B cell (primary cell): Measurements from ENCODE around the gene TJP3. TPM values are rescaled to one million over a fixed set of nuclear protein-coding genes. Genes with fewer than 3 reads are reported as not detected.

ENCODE experiments used
- ATAC-seq: fragments of 200-7000 bp; cut with Tn5 transposase; one replicate; pipeline ENCODE4 v1.10.0; 2021; ENCODE audit warnings: low read depth, mild to moderate bottlenecking, moderate number of reproducible peaks, moderate library complexity
- CTCF ChIA-PET: fragments of 350-600 bp; sonication (Branson Sonifier 250); formaldehyde crosslinking; loops from one replicate; lab custom pipeline; 2021; ENCODE audit warnings: antibody characterized with exemption, inconsistent platforms; lab: Charles Lee
- POLR2A ChIA-PET: fragments of 350-600 bp; sonication (Branson Sonifier 250); formaldehyde crosslinking; loops from one replicate; lab custom pipeline; 2021; ENCODE audit warnings: antibody characterized with exemption; lab: Charles Lee
- DNase-seq: peaks from one replicate; pipeline ENCODE4 v3.0.0; 2013
- H2AFZ ChIP-seq: 2 replicates; pipeline ENCODE4 v1.6.1; 2012; ENCODE audit warnings: mild to moderate bottlenecking, low read depth, low read length; ENCODE audit not compliant: insufficient read depth, poor library complexity, severe bottlenecking
- H3K27ac ChIP-seq, 2 donors: 1 replicate in 1 of 2; 2 replicates in 1 of 2; pipeline ENCODE4 v1.5.1; 2012 to 2013; ENCODE audit warnings: low read length in 2 of 2, mild to moderate bottlenecking in 2 of 2, moderate library complexity in 1 of 2
- H3K27me3 ChIP-seq, 4 experiments: fragments of 200-600 bp in 1 of 4; sonication (generic) in 1 of 4; replicated peaks in 1 of 4; 1 replicate in 2 of 4; 2 replicates in 2 of 4; pipeline versions ENCODE4 v1.6.1 to v1.7.0; 2013 to 2016; ENCODE audit warnings: low read length in 3 of 4, mild to moderate bottlenecking in 2 of 4, mixed read lengths in 1 of 4, moderate library complexity in 1 of 4; ENCODE audit not compliant: insufficient read depth in 4 of 4, control insufficient read depth in 3 of 4; ENCODE audit errors: control extremely low read depth in 1 of 4
- H3K36me3 ChIP-seq, 2 experiments: replicated peaks in 1 of 2; 1 replicate in 1 of 2; 2 replicates in 1 of 2; pipeline versions ENCODE4 v1.6.1 to v1.7.1; 2013; ENCODE audit warnings: low read length in 1 of 2; ENCODE audit not compliant: insufficient read depth in 2 of 2, control insufficient read depth in 1 of 2; ENCODE audit errors: control extremely low read depth in 1 of 2, extremely low read depth in 1 of 2
- H3K4me1 ChIP-seq, 2 donors: fragments of 200-600 bp in 1 of 2; sonication (generic) in 1 of 2; 1 replicate in 1 of 2; 2 replicates in 1 of 2; pipeline versions ENCODE4 v1.5.1 to v1.6.1; 2013 to 2017; ENCODE audit warnings: low read length in 2 of 2; ENCODE audit not compliant: control insufficient read depth in 2 of 2, insufficient read depth in 2 of 2
- H3K4me2 ChIP-seq: replicated peaks from 2 replicates; pipeline ENCODE3; 2012; ENCODE audit warnings: mild to moderate bottlenecking, low read depth, low read length; ENCODE audit not compliant: poor library complexity, severe bottlenecking
- H3K4me3 ChIP-seq, 5 experiments: fragments of 200-600 bp in 1 of 5; sonication (generic) in 1 of 5; 1 replicate in 3 of 5; 2 replicates in 2 of 5; pipeline versions ENCODE4 v1.5.1 to v1.7.0; 2011 to 2016; ENCODE audit warnings: low read length in 4 of 5, mild to moderate bottlenecking in 4 of 5, low read depth in 2 of 5, control low read depth in 1 of 5, moderate library complexity in 1 of 5; ENCODE audit not compliant: insufficient read depth in 1 of 5; ENCODE audit errors: control extremely low read depth in 1 of 5, extremely low read depth in 1 of 5
- H3K79me2 ChIP-seq: fragments of 200-600 bp; sonication (generic); one replicate; pipeline ENCODE4 v1.6.0; 2016; ENCODE audit warnings: low read length; ENCODE audit not compliant: control insufficient read depth, insufficient read depth
- H3K9ac ChIP-seq: fragments of 200-600 bp; sonication (generic); 2 replicates; pipeline ENCODE4 v1.6.1; 2017; ENCODE audit warnings: mild to moderate bottlenecking, low read length, moderate library complexity
- H3K9me3 ChIP-seq, 3 donors: one replicate each; pipeline versions ENCODE4 v1.6.1 to v1.7.1; 2013; ENCODE audit warnings: low read length in 2 of 3; ENCODE audit not compliant: control insufficient read depth in 2 of 3, insufficient read depth in 1 of 3; ENCODE audit errors: control extremely low read depth in 1 of 3
- H4K20me1 ChIP-seq: 2 replicates; pipeline ENCODE4 v1.6.0; 2012; ENCODE audit warnings: mild to moderate bottlenecking, low read length; ENCODE audit not compliant: insufficient read depth, control insufficient read depth, poor library complexity, severe bottlenecking
- H3K27ac Mint-ChIP-seq: one replicate; pipeline ENCODE4 v1.8.0; 2021; ENCODE audit warnings: mixed read lengths
- H3K27me3 Mint-ChIP-seq: one replicate; pipeline ENCODE4 v1.8.0; 2021; ENCODE audit warnings: mixed read lengths
- H3K4me1 Mint-ChIP-seq: one replicate; pipeline ENCODE4 v1.8.0; 2021; ENCODE audit warnings: mixed read lengths
- H3K4me3 Mint-ChIP-seq: one replicate; pipeline ENCODE4 v1.8.0; 2021; ENCODE audit warnings: mixed read lengths
- H3K9me3 Mint-ChIP-seq: one replicate; pipeline ENCODE4 v1.8.0; 2022; ENCODE audit warnings: mixed read lengths; ENCODE audit not compliant: insufficient read depth
- EZH2 ChIP-seq: IDR thresholded peaks from 2 replicates; pipeline ENCODE4 v1.6.1; 2012; ENCODE audit warnings: borderline replicate concordance, low read depth, mild to moderate bottlenecking, moderate library complexity, low read length; ENCODE audit not compliant: insufficient read depth, poor library complexity, severe bottlenecking
- WGBS: methylation state at CpG from one replicate; pipeline ENCODE4 v1.1.5; 2013; ENCODE audit warnings: missing lambda C conversion rate; ENCODE audit not compliant: insufficient coverage; 5-methylcytosine and 5-hydroxymethylcytosine counted together
- intact Hi-C: fragments of 100-400 bp; cut with micrococcal nuclease; formaldehyde crosslinking; loops from one replicate; pipeline ENCODE4 v1.10.0; 2022
- polyA plus RNA-seq: library from polyadenylated mRNA; depleted of rRNA; stranded (reverse); fragments of >200 nt; gene quantifications from 2 replicates; pipeline ENCODE4 v1.2.3, GENCODE V29; 2012
- total RNA-seq, 2 donors: library from RNA; stranded (reverse); fragments of 120-200 nt in 1 of 2; gene quantifications; 1 replicate in 1 of 2; 2 replicates in 1 of 2; pipeline versions ENCODE4 v1.2.3 to v1.2.4, GENCODE V29; 2013 to 2022
- TF ChIP-seq, protein P1 (sequence below): fragments of 200-600 bp; IDR thresholded peaks from one replicate; pipeline ENCODE4 v1.8.0; 2022; ENCODE audit warnings: antibody characterized with exemption, mild to moderate bottlenecking

Gene TJP3
- total and polyA plus RNA-seq, 2 donors (not counting 1 experiment from before 2014, with no cell fraction given): 2.1 to 2.9 TPM

DNA sequence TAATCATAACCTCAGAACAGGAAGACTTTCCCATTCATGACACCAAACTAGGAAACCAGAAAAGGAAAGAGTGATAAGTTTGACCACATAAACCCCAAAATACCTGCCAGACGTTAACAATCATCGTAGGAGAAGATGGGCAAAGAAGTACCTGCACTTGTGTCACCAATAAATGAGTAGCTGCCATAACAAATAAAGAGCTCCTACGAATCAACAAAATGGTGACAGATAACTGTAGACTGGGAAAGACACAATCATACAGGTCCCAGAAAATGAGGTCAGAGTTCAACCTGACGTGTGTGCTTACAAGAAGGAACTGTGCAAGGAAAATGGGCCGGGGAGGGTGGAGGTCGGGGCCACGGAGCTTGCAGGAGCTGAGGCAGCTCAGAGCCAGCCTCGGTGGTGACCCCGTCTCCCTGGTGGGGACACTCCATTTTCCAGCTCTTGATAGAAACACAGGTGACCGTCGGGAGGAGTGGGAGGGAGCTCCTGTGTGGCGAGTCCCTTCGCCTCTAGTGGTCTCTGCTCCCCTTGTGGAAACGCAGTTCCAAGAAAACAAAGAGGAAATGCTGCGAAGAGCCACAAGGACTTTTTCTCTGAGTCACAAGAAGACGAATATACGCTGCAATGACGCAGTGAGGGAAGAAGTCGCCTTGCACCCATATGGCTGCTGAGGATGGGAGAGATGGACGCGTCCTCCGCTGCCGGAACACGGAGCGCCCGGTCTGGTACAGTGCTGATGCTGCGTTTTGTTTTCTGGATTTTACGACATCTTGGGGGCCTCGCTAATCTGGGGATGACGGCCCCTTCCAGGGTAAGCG lies 17.4 kb upstream of the TJP3 start:
- Histone ChIP-seq H3K4me2 (no peak overlapping the region), H2AFZ (no peak overlapping the region), H3K4me3 (no peak overlapping the region), H3K4me1 (peaks cover 16% of the 10 kb centered on the region in 2 donors), H4K20me1 (peaks cover 54% of the 10 kb centered on the region), H3K9me3 (peaks cover 0 to 9% (median 0%) of the 10 kb centered on the region in 3 donors), H3K27me3 (no peaks in the 10 kb centered on the region), H3K27ac (no peak overlapping the region), H3K36me3 (no peaks in the 10 kb centered on the region), H3K9ac (no peak overlapping the region), H3K79me2 (peaks cover 57% of the 10 kb centered on the region)
- ChIA-PET POLR2A (interaction anchor here (0.7 to 0.8 kb wide), 2 partner anchors 8 to 24 kb away, joined by 5 read pairs; no protein-coding TSS in a partner anchor), CTCF (interaction anchor here (0.8 to 3.7 kb wide), 6 partner anchors 9 to 29 kb away, joined by 3 to 25 read pairs (median 4); partner anchors contain the start of gene PIP5K1C)
- TF ChIP-seq EZH2: no peak
- TF ChIP-seq, protein P1, sequence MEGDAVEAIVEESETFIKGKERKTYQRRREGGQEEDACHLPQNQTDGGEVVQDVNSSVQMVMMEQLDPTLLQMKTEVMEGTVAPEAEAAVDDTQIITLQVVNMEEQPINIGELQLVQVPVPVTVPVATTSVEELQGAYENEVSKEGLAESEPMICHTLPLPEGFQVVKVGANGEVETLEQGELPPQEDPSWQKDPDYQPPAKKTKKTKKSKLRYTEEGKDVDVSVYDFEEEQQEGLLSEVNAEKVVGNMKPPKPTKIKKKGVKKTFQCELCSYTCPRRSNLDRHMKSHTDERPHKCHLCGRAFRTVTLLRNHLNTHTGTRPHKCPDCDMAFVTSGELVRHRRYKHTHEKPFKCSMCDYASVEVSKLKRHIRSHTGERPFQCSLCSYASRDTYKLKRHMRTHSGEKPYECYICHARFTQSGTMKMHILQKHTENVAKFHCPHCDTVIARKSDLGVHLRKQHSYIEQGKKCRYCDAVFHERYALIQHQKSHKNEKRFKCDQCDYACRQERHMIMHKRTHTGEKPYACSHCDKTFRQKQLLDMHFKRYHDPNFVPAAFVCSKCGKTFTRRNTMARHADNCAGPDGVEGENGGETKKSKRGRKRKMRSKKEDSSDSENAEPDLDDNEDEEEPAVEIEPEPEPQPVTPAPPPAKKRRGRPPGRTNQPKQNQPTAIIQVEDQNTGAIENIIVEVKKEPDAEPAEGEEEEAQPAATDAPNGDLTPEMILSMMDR: no peak
- intact Hi-C loops: no loop called here
- H3K4me1 Mint-ChIP-seq: peaks cover 40% of the 10 kb centered on the region
- H3K4me3 Mint-ChIP-seq: no peak overlapping the region
- no peaks in the 10 kb centered on the region for H3K27me3 Mint-ChIP-seq
- no peak for DNase-seq
- ATAC-seq: no peak
- no peak overlapping the region for H3K27ac Mint-ChIP-seq
- 94% methylated on average over 28 of the region's 31 CpGs for WGBS
- H3K9me3 Mint-ChIP-seq: no peaks in the 10 kb centered on the region

DNA sequence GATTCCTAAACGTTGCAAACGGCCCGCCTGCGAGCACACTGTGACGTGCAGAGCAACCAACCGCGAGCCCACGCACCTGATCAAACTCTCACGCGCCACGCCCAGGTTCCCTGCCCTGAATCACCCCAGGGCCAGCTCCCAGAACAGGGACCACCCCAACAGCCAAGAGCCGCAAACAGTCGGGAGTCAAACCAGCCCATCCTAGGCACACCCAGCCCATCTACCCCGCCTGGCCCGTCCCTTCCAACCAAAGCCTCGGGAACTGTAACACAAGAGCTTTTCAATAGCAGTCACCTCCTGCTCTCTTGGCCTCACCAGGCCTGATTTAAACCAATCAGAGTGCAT lies 16.8 kb upstream of the TJP3 start:
- Histone ChIP-seq H3K4me2 (no peak overlapping the region), H3K27me3 (no peaks in the 10 kb centered on the region), H4K20me1 (peaks cover 60% of the 10 kb centered on the region), H3K79me2 (peaks cover 59% of the 10 kb centered on the region), H3K27ac (no peak overlapping the region), H3K4me3 (no peak overlapping the region), H3K36me3 (no peaks in the 10 kb centered on the region), H3K4me1 (peaks cover 16% of the 10 kb centered on the region in 2 donors), H2AFZ (no peak overlapping the region), H3K9ac (no peak overlapping the region), H3K9me3 (peaks cover 0 to 9% (median 0%) of the 10 kb centered on the region in 3 donors)
- TF ChIP-seq, protein P1: no peak
- TF ChIP-seq EZH2: no peak
- ATAC-seq: no peak
- H3K4me1 Mint-ChIP-seq: peaks cover 44% of the 10 kb centered on the region
- POLR2A ChIA-PET: no interaction called here
- DNase-seq: no peak
- H3K27ac Mint-ChIP-seq: no peak overlapping the region
- CTCF ChIA-PET: interaction anchor here (3.7 kb wide), 1 partner anchor 9 kb away, joined by 25 read pairs; the partner anchor contains the start of gene PIP5K1C
- H3K9me3 Mint-ChIP-seq: no peaks in the 10 kb centered on the region
- H3K27me3 Mint-ChIP-seq: no peaks in the 10 kb centered on the region
- 94% methylated on average over 16 of the region's 16 CpGs for WGBS
- no peak overlapping the region for H3K4me3 Mint-ChIP-seq
- intact Hi-C loops: no loop called here
